HepG2 (cell line): ENCODE measurements around the gene USP36. TPM values are rescaled to one million over a fixed set of nuclear protein-coding genes. Genes with fewer than 3 reads are reported as not detected.

Source experiments
- ATAC-seq: fragments of 200-7000 bp; cut with Tn5 transposase; 3 replicates; pipeline ENCODE4 v1.9.1; 2020; ENCODE audit warnings: mild to moderate bottlenecking, moderate library complexity
- BruUV-seq: library from RNA; stranded (reverse); fragments of 400-500 nt; replicated peaks from 2 replicates; lab custom pipeline; 2021; lab: Mats Ljungman, UMichigan
- CTCF ChIA-PET: fragments of 300-600 bp; formaldehyde crosslinking; extraction: SDS; loops from one replicate; lab custom pipeline; 2021; ENCODE audit warnings: low total read pairs, inconsistent platforms, low intra/inter-chr PET ratio; lab: Yijun Ruan, JAX
- POLR2A ChIA-PET: fragments of 350-600 bp; sonication (Branson Sonifier 250); formaldehyde crosslinking; loops from one replicate; lab custom pipeline; 2020; ENCODE audit warnings: antibody characterized with exemption, inconsistent platforms; lab: Yijun Ruan, JAX
- DNase-seq: peaks from one replicate; pipeline ENCODE4 v3.0.0-alpha.2; 2015; ENCODE audit warnings: low spot score
- FAIRE-seq: peaks from 3 replicates; lab custom pipeline; 2011; peaks lifted over from hg19 to GRCh38; lab: Jason Lieb, UNC
- H2AFZ ChIP-seq: one replicate; pipeline ENCODE4 v1.6.1; 2011; ENCODE audit warnings: low read length, inconsistent platforms
- H3K27ac ChIP-seq: fragments of 300-600 bp; 3 replicates; pipeline ENCODE4 v1.8.0; 2011; ENCODE audit warnings: mixed run types, mild to moderate bottlenecking, mixed read lengths, low read length, inconsistent platforms; ENCODE audit not compliant: insufficient read depth; ENCODE audit errors: extremely low read length
- H3K27me3 ChIP-seq, 2 experiments: fragments of 200-600 bp in 1 of 2; 2 replicates in 1 of 2; 3 replicates in 1 of 2; pipeline versions ENCODE4 v1.6.0 to v1.8.0; 2011; ENCODE audit warnings: low read length in 2 of 2, mild to moderate bottlenecking in 2 of 2, moderate library complexity in 2 of 2, inconsistent platforms in 1 of 2; ENCODE audit not compliant: insufficient read depth in 2 of 2, control insufficient read depth in 1 of 2
- H3K36me3 ChIP-seq, 2 experiments: fragments of 200-600 bp in 1 of 2; replicated peaks in 1 of 2; 2 replicates in 1 of 2; 3 replicates in 1 of 2; pipeline versions ENCODE4 v1.5.1 to v1.8.0; 2011; ENCODE audit warnings: low read length in 2 of 2, inconsistent platforms in 1 of 2; ENCODE audit not compliant: insufficient read depth in 2 of 2, control insufficient read depth in 1 of 2
- H3K4me1 ChIP-seq: 2 replicates; pipeline ENCODE4 v1.5.1; 2012; ENCODE audit warnings: low read length, inconsistent platforms; ENCODE audit not compliant: insufficient read depth
- H3K4me2 ChIP-seq: 2 replicates; pipeline ENCODE4 v1.6.0; 2011; ENCODE audit warnings: low read depth, low read length, inconsistent platforms
- H3K4me3 ChIP-seq, 3 experiments: fragments of 200-600 bp in 1 of 3; sonication (generic), shearing (Covaris generic) in 1 of 3; replicated peaks in 1 of 3; 2 replicates each; pipeline ENCODE4 v1.5.1; 2011 to 2016; ENCODE audit warnings: low read length in 3 of 3, inconsistent platforms in 2 of 3, low read depth in 2 of 3, mild to moderate bottlenecking in 2 of 3, control low read depth in 1 of 3, mixed read lengths in 1 of 3; ENCODE audit not compliant: insufficient read depth in 1 of 3
- H3K79me2 ChIP-seq: one replicate; pipeline ENCODE4 v1.6.1; 2011; ENCODE audit warnings: low read length, inconsistent platforms; ENCODE audit not compliant: insufficient read depth
- H3K9ac ChIP-seq: 2 replicates; pipeline ENCODE4 v1.6.0; 2011; ENCODE audit warnings: mild to moderate bottlenecking, low read depth, low read length, inconsistent platforms; ENCODE audit not compliant: insufficient read depth
- H3K9me3 ChIP-seq: 2 replicates; pipeline ENCODE4 v1.5.1; 2012; ENCODE audit warnings: mild to moderate bottlenecking, low read length
- H4K20me1 ChIP-seq: 2 replicates; pipeline ENCODE4 v1.6.0; 2011; ENCODE audit warnings: inconsistent platforms, mild to moderate bottlenecking, low read length, moderate library complexity; ENCODE audit not compliant: insufficient read depth
- AGO1 ChIP-seq: fragments of 200-400 bp; formaldehyde crosslinking; IDR thresholded peaks from 2 replicates; pipeline ENCODE4 v1.6.1; 2017; ENCODE audit warnings: mild to moderate bottlenecking, low read depth, low read length, moderate library complexity; ENCODE audit not compliant: poor library complexity, severe bottlenecking
- MAF1 ChIP-seq: sonication (generic); formaldehyde crosslinking; IDR thresholded peaks from 2 replicates; pipeline ENCODE4 v1.5.0; 2020; ENCODE audit warnings: missing genetic modification reagents, borderline replicate concordance
- NCOA2 ChIP-seq: sonication (generic); formaldehyde crosslinking; IDR thresholded peaks from 2 replicates; pipeline ENCODE4 v1.8.0; 2022; ENCODE audit warnings: inconsistent platforms
- NR2F6 ChIP-seq, 2 experiments: IDR thresholded peaks; 2 replicates each; pipeline ENCODE4 v1.6.1; 2016; ENCODE audit warnings: antibody characterized with exemption in 1 of 2, mild to moderate bottlenecking in 1 of 2
- SMARCC2 ChIP-seq: fragments of 450-650 bp; IDR thresholded peaks from 2 replicates; pipeline ENCODE4 v1.6.1; 2017; ENCODE audit warnings: antibody characterized with exemption, mild to moderate bottlenecking
- ZBTB42 ChIP-seq: sonication (generic); formaldehyde crosslinking; IDR thresholded peaks from 2 replicates; pipeline ENCODE4 v1.5.0; 2020; ENCODE audit warnings: mild to moderate bottlenecking, missing genetic modification reagents
- ZNF225 ChIP-seq: sonication (generic); formaldehyde crosslinking; IDR thresholded peaks from 2 replicates; pipeline ENCODE4 v1.4.0; 2020; ENCODE audit warnings: mild to moderate bottlenecking, missing genetic modification reagents
- ZNF543 ChIP-seq: sonication (generic); formaldehyde crosslinking; IDR thresholded peaks from 2 replicates; pipeline ENCODE4 v1.4.0; 2020; ENCODE audit warnings: mild to moderate bottlenecking, missing genetic modification reagents
- ZNF552 ChIP-seq: sonication (generic); formaldehyde crosslinking; IDR thresholded peaks from 2 replicates; pipeline ENCODE4 v1.9.0; 2022; ENCODE audit warnings: missing genetic modification reagents, mild to moderate bottlenecking, borderline replicate concordance
- ZNF746 ChIP-seq: sonication (generic); formaldehyde crosslinking; IDR thresholded peaks from 2 replicates; pipeline ENCODE4 v1.8.0; 2022; ENCODE audit warnings: mild to moderate bottlenecking, missing genetic modification reagents
- ZNF766 ChIP-seq: sonication (generic); formaldehyde crosslinking; IDR thresholded peaks from 2 replicates; pipeline ENCODE4 v1.5.0; 2020; ENCODE audit warnings: missing genetic modification reagents, borderline replicate concordance
- ZNF768 ChIP-seq: sonication (generic); formaldehyde crosslinking; IDR thresholded peaks from 2 replicates; pipeline ENCODE4 v1.4.0; 2020; ENCODE audit warnings: missing genetic modification reagents
- WGBS: methylation state at CpG from one replicate; pipeline ENCODE4 v1.1.6; 2017; ENCODE audit warnings: low lambda C conversion rate; 5-methylcytosine and 5-hydroxymethylcytosine counted together
- in situ Hi-C: cut with HindIII; loops from 2 replicates; pipeline ENCODE4 v1.10.0; 2017; ENCODE audit warnings: low pct_unique_long_range_greater_than_20kb; ENCODE audit not compliant: extremely low pct_ligation_motif_present
- intact Hi-C: fragments of 100-400 bp; cut with micrococcal nuclease; formaldehyde crosslinking; loops from one replicate; pipeline ENCODE4 v1.10.0; 2022; ENCODE audit not compliant: unreplicated experiment
- polyA plus RNA-seq, 8 experiments: library from polyadenylated mRNA; depleted of rRNA in 3 of 8; stranded (reverse) in 7 of 8; unstranded in 1 of 8; fragments of >200 nt; fragmentation: Illumina TruSeq in 4 of 8; extraction: Trizol in 4 of 8; gene quantifications; 2 replicates each; pipeline versions ENCODE4 v1.2.1 to v1.2.3, GENCODE V29; 2011 to 2016; ENCODE audit warnings: low read depth in 4 of 8, missing spikeins in 1 of 8, mixed read lengths in 1 of 8; ENCODE audit not compliant: insufficient read depth in 1 of 8
- total RNA-seq, 5 experiments: library from RNA; depleted of rRNA; stranded (reverse); fragments of >200 nt; fragmentation: Illumina TruSeq; extraction: Trizol; gene quantifications; 2 replicates each; pipeline ENCODE4 v1.2.3, GENCODE V29; 2016; ENCODE audit warnings: low read depth in 1 of 5

The USP36 gene
- total and polyA plus RNA-seq, 2 of the 13 experiments (the other 11 are each of a cell fraction or from before 2014, with no cell fraction given), result 29.6 to 45.9 TPM

GRCh38 chr17:78818932-78819331 is 21.7 kb downstream of the USP36 start:
- ChIA-PET CTCF (no interaction called here), POLR2A (interaction anchor here (2.0 kb wide), 1 partner anchor 13 kb away, joined by 4 read pairs; no protein-coding TSS in a partner anchor)
- Histone ChIP-seq H3K36me3 (peaks cover 64 to 92% of the 10 kb centered on the region in 2 experiments), H3K27me3 (no peaks in the 10 kb centered on the region), H3K79me2 (no peaks in the 10 kb centered on the region), H3K4me3 (no peak overlapping the region), H3K9me3 (no peaks in the 10 kb centered on the region), H3K4me2 (no peak overlapping the region), H3K4me1 (0 out of 2 replicates have a peak, but pooled peaks cover 5% of the 10 kb centered on the region)
- no peak for TF ChIP-seq NR2F6 (IDR thresholded peaks at IDR 0.05)
- TF ChIP-seq NR2F6 (CRISPR knock-in tag; IDR thresholded peaks at IDR 0.05), result no peak
- no peak for TF ChIP-seq AGO1
- TF ChIP-seq ZNF543 (CRISPR knock-in tag), result no peak
- TF ChIP-seq, all 625 proteins: peak for 0
- intact Hi-C loops, result no loop called here
- FAIRE-seq (no peak), ATAC-seq (no peak), DNase-seq (no peak)
- H3K9ac ChIP-seq, result no peak overlapping the region
- no peak overlapping the region for H3K27ac ChIP-seq
- WGBS, result 96% methylated on average over 6 of the region's 6 CpGs
- H4K20me1 ChIP-seq, result peaks cover 5% of the 10 kb centered on the region; the same call in 1 of the 2 replicates
- H2AFZ ChIP-seq, result no peak overlapping the region
- BruUV-seq, result no TSS peak
- in situ Hi-C loops, result no loop called here

- ATAC-seq (no peak), FAIRE-seq (no peak), DNase-seq (no peak)
- no peak overlapping the region for H3K27ac ChIP-seq
- no peak overlapping the region for H3K4me3 ChIP-seq
- intact Hi-C loops (no loop called here), in situ Hi-C loops (no loop called here)
- no peak overlapping the region for H3K4me2 ChIP-seq
- H2AFZ ChIP-seq, result no peak overlapping the region
- H3K27me3 ChIP-seq, result no peaks in the 10 kb centered on the region
- H3K9me3 ChIP-seq, result no peaks in the 10 kb centered on the region
- H3K36me3 ChIP-seq, result peaks cover 64 to 92% of the 10 kb centered on the region in 2 experiments
- TF ChIP-seq ZNF225 (CRISPR knock-in tag), result no peak
- no peak for TF ChIP-seq MAF1 (CRISPR knock-in tag)
- no peak for TF ChIP-seq ZBTB42 (CRISPR knock-in tag)
- no peak for TF ChIP-seq ZNF768 (CRISPR knock-in tag)
- TF ChIP-seq ZNF766, result no peak
- TF ChIP-seq NCOA2 (CRISPR knock-in tag), result no peak
- TF ChIP-seq SMARCC2, result no peak
- no peak for TF ChIP-seq ZNF552 (CRISPR knock-in tag)
- TF ChIP-seq ZNF746, result no peak
- H3K9ac ChIP-seq, result no peak overlapping the region
- CTCF ChIA-PET, result no interaction called here
- H4K20me1 ChIP-seq, result no peaks in the 10 kb centered on the region; the same call in 1 of the 2 replicates
- BruUV-seq, result no TSS peak
- no peaks in the 10 kb centered on the region for H3K4me1 ChIP-seq
- POLR2A ChIA-PET, result interaction anchor here (2.0 kb wide), 1 partner anchor 14 kb away, joined by 4 read pairs; no protein-coding TSS in a partner anchor
- WGBS, result 94% methylated on average over 19 of the region's 19 CpGs
- no peaks in the 10 kb centered on the region for H3K79me2 ChIP-seq
These were observed 22.3 kb downstream of the USP36 start for GRCh38 chr17:78818152-78818846.
